Measurements from ENCODE around the gene TCF7L1.
"Not testable (repeated sequence)": the region's sequence is repeated elsewhere in the genome, so short reads cannot be mapped to it uniquely, and the experiment has no call there.

TCF7L1 gene

DNA sequence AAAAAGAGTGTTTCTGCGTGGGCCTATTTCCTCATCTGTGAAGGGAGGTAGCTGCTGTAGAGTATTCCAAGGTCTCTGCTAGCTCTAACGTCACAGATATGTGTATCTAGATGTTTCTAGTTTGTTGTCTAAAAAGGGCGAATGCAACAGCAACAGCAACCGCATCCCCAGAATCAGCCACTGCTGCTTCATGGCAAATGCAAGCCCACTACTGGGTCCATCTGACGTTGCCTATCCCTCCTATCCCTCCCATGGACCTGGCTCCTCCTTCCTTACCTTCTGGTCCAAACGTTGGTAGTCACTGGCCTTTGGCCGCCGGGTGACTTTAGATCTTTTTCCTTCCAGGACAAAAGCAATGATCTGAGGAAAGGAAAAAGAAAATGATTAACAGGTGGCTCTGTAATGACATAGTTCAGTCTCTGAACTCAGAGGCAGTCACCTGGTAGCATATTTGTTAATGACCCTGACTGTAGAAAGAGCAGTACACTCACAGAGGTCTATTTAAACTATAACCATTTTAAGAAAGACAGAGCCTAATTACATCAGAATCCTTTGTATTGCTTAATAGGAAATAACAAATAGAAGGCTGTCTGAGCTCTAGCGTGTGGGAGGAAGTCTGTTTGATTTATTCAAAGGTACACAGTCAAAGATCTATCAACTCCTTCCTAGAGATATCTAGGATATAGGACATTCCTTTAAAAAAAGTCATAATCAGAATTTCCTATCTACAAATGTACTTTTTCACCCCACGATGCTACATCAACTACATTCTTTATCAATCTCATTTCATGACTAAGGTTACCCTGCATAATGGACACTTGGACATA, 191.7 kb downstream of the TCF7L1 start:
- peak; percentile 49 for DNase-seq (ENCODE audit: low spot score)

- no peak for DNase-seq (ENCODE audit: low spot score)
These were observed 192.2 kb downstream of the TCF7L1 start for GRCh38 chr2:85325466-85325811.

- peak; percentile 24 for DNase-seq (ENCODE audit: low spot score)
These were observed 193.4 kb downstream of the TCF7L1 start for GRCh38 chr2:85326406-85327159.

DNA sequence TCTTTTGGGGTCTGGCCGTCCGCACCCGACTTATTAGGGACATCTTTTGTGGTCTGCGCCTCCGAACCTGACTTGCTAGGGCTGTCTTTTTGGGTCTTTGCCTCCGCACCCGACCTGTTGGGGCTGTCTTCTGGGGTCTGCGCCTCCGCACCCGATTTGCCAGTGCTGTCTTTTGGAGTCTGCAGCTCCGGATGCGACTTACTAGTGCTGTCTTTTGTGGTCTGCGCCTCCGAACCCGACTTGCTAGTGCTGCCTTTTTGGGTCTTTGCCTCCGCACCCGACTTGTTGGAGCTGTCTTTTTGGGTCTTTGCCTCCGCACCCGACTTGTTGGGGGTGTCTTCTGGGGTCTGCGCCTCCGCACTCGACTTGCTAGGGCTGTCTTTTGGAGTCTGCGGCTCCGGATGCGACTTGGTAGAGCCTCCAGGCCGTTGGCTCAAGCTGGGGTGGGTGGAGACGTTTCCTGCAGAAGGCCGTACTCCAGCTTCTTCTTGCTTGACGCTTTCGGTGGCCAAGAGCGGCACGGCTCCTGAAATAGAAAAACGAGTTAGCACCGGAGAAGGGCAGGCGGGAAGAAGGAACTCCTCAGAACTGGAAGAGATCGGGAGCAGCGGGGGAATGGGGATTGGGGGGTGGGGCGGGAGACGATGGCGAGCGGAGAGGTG, 194.1 kb downstream of the TCF7L1 start:
- peak; percentile 71 for DNase-seq (ENCODE audit: low spot score)

DNA sequence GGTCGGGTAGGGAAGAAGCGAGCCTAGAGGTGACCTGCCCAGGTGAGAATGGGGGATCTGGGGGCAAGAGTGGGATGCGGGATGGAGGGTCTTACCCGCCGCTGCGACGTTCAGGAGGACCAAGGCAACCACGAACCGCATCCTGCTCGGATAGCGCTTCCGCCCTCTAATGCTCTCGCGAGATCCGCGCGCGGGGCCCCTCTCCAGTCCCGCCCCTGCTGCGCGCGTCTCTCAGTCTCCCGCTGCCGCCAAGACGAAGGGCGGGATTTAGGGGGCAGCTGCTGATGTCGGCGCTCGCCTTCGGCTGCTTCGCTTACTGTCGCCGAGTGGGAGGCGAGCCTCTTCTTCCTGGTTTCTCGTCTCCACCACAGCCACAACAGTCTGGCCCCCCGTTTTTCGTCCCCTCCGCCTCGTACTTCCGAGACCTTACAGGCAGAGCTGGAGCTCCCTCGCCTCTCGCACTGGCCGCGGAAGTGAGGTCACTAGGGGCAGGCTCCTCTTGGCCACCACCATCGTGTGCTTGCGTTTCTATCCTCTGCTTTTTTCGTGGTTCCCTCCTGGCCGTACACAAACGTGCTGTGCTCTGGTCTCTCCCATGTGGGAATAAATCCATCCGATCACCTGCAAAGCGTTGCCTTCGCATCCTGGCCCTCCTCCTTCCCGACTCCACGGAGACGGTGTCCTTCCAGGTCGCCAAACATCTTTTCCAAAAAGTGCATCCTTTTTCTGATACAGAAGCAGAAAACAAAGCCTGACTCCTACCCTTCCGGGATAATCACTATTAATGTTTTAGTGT, 194.8 kb downstream of the TCF7L1 start, which contains the start of gene TGOLN2:
TGOLN2 (minus strand) TSS at position 168 of the 796 bp plus-strand sequence; CDS start at position 141, 27 bp downstream.
- DNase-seq (ENCODE audit: low spot score), result peak; percentile 99

DNA sequence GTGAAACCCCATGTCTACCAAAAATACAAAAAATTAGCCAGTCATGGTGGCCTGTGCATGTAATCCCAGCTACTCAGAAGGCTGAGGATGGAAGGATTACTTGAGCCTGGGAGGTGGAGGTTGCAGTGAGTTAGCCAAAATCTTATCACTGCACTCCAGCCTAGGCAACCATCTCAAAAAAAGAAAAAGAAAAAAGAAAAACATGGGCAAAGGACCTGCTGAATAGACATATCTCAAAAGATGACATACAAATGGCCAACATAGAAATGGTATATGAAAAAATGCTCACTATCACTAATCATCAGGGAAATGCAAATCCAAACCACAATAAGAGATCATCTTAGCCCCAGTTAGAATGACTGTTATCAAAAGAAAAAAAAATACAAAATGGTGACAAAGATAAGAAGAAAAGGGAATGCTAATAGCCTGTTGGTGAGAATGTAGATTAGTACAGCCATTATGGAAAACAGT, 196.0 kb downstream of the TCF7L1 start:
- no peak for DNase-seq (ENCODE audit: low spot score)

DNA sequence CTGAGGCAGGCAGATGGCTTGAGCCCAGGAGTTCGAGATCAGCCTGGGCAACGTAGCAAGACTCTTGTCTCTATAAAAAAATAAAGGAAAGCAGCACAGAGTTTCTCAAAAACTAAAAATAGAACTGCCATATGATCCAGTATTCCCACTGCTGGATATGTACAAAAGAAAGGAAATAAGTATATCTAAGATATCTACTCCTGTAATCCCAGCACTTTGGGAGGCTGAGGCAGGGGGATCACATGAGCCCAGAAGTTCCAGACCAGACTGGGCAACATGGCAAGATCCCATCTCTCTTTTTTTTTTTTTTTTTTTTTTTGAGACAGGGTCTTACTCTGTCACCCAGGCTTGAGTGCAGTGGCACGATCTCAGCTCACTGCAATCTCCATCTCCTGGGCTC, 196.5 kb downstream of the TCF7L1 start:
- not testable (repeated sequence) for DNase-seq (ENCODE audit: low spot score)

- DNase-seq (ENCODE audit: low spot score), result no peak
These were observed 197.8 kb downstream of the TCF7L1 start for GRCh38 chr2:85330839-85331636.

- not testable (repeated sequence) for DNase-seq (ENCODE audit: low spot score)
These were observed 200.7 kb downstream of the TCF7L1 start for GRCh38 chr2:85333877-85334276.

GRCh38 chr2:85334928-85335327, 201.7 kb downstream of the TCF7L1 start:
- DNase-seq (ENCODE audit: low spot score), result no peak

DNA sequence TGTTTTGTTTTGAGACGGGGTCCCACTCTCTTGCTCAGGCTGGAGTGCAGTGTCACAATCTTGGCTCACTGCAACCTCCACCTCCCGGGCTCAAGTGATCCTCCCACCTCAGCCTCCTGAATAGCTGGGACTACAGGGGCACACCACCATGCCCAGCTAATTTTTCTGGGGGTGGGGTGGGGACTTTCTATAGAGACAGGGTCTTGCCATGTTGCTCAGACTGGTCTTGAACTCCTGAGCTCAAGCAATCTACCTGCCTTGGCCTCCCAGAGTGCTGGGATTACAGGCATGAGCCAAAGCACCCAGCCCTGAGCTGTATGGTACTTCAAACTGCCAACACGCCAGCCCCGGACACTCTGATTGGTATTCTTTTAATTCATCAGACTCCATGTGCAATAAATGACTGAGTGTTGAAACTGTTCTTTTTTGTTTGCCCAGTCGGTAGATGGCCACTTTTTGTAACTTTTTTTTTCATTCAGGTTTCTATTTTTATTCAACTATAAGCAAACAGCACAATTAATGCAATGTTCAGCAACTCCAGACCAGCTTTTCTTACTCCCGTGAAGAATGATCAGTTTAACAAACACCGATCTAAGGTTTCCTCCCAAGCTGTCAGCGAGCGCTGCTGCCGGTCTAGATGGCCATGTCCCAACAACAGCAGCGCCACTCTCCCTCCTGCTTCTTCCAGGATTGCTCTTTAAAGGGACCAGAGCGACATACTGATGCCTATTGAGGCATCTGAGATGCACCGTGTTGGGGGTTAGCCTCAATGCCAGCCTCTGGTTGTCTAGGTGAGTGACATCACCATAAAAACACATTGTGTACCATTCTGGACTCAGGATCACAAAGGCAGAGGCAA, 207.1 kb downstream of the TCF7L1 start:
- DNase-seq (ENCODE audit: low spot score), result peak; percentile 19

DNA sequence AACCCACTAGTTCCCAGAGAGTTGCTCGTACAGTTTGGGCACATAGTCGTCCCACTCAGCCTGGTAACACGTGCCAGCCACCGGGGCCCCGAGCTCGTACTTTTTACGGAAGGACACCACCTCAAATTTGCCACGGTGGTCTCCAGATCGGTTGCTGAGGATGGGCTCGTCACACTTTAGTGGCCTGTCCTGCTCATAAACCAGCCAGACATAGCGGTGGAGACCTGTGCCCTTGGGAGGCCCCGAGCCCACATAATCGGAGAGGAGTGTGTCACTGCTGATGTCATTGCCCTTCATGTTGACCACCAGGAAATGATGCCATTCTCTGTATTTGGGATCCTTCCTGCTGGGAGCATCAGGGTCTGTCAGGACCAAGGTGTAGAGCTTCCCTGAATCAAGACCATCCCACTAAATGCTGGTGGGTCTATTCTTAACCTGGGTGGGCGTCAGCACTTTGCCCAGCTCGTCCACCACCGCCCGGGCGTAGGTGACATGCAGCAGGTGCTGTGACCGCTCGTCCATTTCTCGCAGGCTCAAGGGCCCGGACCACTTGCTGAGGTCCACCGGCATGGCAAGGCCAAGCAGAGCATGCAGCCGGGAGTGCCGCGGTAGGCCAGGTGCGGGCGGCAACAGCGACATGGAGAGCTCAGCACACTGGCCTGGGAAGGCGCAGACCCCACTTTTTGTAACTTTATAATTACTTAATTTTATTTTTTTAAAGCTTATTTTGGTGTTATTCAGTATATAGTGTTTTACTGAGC, 208.3 kb downstream of the TCF7L1 start:
- no peak for DNase-seq (ENCODE audit: low spot score)

GRCh38 chr2:85342156-85342555, 209.0 kb downstream of the TCF7L1 start:
- DNase-seq (ENCODE audit: low spot score), result no peak

DNA sequence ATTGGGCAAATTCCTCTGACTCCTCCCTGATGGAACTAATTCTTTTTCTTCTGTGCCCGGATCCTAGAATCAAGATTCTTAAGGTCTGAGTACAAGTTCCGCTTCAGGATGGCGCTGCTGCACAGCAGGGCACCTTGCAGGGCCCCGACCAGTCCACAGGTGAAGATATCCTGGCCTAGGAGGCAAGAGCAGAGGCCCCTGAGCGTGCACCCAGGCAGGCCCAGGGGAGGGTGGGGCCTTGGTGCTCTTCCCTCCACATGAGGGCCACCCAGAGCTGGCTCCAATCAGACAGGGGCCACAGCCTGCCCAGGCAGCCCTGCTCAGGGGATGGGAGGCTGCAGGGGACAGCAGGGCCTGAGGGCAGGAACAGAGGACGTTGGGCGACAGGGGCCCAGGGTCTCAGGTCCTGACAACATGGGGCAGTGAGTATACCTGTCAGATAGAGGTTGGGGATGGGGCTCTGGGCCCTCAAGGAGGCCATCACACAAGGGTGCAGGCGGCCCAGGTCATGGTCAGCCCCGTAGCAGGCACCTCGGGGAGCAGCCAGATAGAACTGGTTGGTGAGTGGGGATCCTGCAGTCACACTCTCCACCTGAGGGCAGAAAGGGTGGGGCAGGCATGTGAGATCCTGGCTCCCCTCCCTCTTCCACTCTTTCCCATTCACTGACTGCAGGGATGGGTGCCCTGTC, 210.2 kb downstream of the TCF7L1 start:
- DNase-seq (ENCODE audit: low spot score), result not testable (repeated sequence)

DNA sequence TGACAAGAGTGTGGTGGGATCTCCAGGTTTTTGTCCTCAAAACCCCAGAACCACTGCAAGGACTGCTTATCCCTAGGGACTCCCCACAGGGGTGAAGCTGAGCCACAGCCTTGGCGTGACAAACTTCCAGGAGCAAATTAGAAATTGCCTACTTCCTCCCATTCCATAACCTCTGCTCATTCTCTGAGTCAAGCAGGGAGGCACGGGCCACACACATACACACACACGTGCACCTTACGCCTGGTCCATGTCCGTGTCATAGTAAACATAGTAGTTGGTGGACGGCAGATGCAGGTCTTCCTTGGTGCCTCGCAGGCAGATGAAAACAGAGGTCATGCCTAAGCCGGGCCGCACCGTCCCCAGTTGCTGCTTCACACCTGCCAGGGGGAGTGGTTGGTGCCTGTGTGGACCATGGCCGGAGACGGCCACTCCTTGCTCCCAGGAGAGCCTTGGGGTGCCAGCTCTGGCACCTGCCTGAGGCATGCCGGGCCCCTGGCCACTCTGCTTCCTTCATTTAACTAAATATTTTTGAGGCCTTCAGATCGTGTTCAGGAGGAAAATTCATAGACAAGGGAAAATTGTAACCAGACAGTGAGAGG, 211.3 kb downstream of the TCF7L1 start:
- DNase-seq (ENCODE audit: low spot score), result no peak

DNA sequence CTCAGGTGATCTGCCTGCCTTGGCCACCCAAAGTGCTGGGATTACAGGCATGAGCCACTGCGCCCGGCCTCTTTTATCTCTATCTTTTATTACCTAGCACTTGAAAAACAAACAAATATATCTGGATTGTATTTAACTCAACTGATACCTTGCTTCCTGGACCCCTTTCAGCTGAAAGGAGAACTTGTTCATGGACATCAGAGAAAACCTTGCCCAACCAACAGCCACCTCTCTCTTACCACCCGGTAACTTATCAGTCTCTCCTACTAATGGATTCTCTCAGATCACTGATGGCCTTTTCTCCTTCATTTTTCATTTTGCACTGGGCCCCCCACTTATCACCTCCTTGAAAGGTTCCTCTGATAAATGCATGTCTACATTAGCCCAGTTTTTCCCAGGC, 214.4 kb downstream of the TCF7L1 start:
- no peak for DNase-seq (ENCODE audit: low spot score)

GRCh38 chr2:85353876-85354285, 220.7 kb downstream of the TCF7L1 start:
- DNase-seq (ENCODE audit: low spot score), result peak; percentile 55
